Tibial nerve (tissue), 4 donors: Measurements from ENCODE around the gene TUT7. TPM values are rescaled to one million over a fixed set of nuclear protein-coding genes. Genes with fewer than 3 reads are reported as not detected.

Source experiments
- DNase-seq, 2 donors: peaks; one replicate each; pipeline ENCODE4 v3.0.0-alpha.2; 2019; ENCODE audit warnings: low spot score in 2 of 2
- H3K27ac ChIP-seq, 4 donors: fragments of 200-600 bp; sonication (generic) in 3 of 4; one replicate each; pipeline ENCODE4 v1.5.1; 2017 to 2019; ENCODE audit warnings: mild to moderate bottlenecking in 1 of 4
- H3K27me3 ChIP-seq, 2 donors: fragments of 200-600 bp; sonication (generic) in 1 of 2; one replicate each; pipeline versions ENCODE4 v1.5.1 to v1.6.0; 2017 to 2019
- H3K36me3 ChIP-seq, 3 donors: fragments of 200-600 bp; sonication (generic); one replicate each; pipeline ENCODE4 v1.5.1; 2018 to 2019
- H3K4me1 ChIP-seq, 4 donors: fragments of 200-600 bp; sonication (generic) in 3 of 4; one replicate each; pipeline ENCODE4 v1.5.1; 2017 to 2019
- H3K4me3 ChIP-seq, 4 donors: fragments of 200-600 bp; sonication (generic) in 3 of 4; one replicate each; pipeline ENCODE4 v1.5.1; 2017 to 2019; ENCODE audit warnings: mild to moderate bottlenecking in 1 of 4, moderate library complexity in 1 of 4
- H3K9me3 ChIP-seq, 4 donors: fragments of 200-600 bp; sonication (generic) in 3 of 4; one replicate each; pipeline ENCODE4 v1.5.1; 2017 to 2019
- EP300 ChIP-seq, 2 donors: sonication (generic); formaldehyde crosslinking; IDR thresholded peaks; one replicate each; pipeline ENCODE4 v1.6.1; 2017; ENCODE audit warnings: antibody characterized with exemption in 2 of 2, mild to moderate bottlenecking in 1 of 2
- POLR2A ChIP-seq, 2 donors: fragments of 450-650 bp; IDR thresholded peaks; one replicate each; pipeline ENCODE4 v1.6.1; 2017; ENCODE audit warnings: antibody characterized with exemption in 2 of 2, mild to moderate bottlenecking in 2 of 2, moderate library complexity in 2 of 2
- WGBS, 2 donors: methylation state at CpG; one replicate each; pipeline ENCODE4 v1.1.5; 2018; 5-methylcytosine and 5-hydroxymethylcytosine counted together
- total RNA-seq, 4 donors: library from RNA; depleted of rRNA; stranded (reverse); fragments of >200 nt; gene quantifications; one replicate each; pipeline ENCODE4 v1.1.0, GENCODE V29; 2016
- TF ChIP-seq, protein P1 (sequence below), 5 experiments: fragments of 200-600 bp in 3 of 5; fragments of 450-650 bp in 2 of 5; sonication (generic) in 3 of 5; IDR thresholded peaks; one replicate each; pipeline ENCODE4 v1.5.1; 2016 to 2019; ENCODE audit warnings: antibody characterized with exemption in 5 of 5, mild to moderate bottlenecking in 3 of 5, moderate library complexity in 2 of 5

Gene TUT7
- total RNA-seq, 4 donors from 2014 or later, result 25.7 to 49.6 (median 37.8) TPM

- no peak for DNase-seq
- H3K27me3 ChIP-seq, result no peaks in the 10 kb centered on the region
- no peak overlapping the region for H3K27ac ChIP-seq
- no peaks in the 10 kb centered on the region for H3K9me3 ChIP-seq
- H3K4me1 ChIP-seq, result peaks cover 0 to 4% (median 2%) of the 10 kb centered on the region in 4 donors
- no peak for TF ChIP-seq POLR2A (IDR thresholded peaks at IDR 0.05)
- TF ChIP-seq EP300 (IDR thresholded peaks at IDR 0.05), result no peak
- TF ChIP-seq, protein P1, sequence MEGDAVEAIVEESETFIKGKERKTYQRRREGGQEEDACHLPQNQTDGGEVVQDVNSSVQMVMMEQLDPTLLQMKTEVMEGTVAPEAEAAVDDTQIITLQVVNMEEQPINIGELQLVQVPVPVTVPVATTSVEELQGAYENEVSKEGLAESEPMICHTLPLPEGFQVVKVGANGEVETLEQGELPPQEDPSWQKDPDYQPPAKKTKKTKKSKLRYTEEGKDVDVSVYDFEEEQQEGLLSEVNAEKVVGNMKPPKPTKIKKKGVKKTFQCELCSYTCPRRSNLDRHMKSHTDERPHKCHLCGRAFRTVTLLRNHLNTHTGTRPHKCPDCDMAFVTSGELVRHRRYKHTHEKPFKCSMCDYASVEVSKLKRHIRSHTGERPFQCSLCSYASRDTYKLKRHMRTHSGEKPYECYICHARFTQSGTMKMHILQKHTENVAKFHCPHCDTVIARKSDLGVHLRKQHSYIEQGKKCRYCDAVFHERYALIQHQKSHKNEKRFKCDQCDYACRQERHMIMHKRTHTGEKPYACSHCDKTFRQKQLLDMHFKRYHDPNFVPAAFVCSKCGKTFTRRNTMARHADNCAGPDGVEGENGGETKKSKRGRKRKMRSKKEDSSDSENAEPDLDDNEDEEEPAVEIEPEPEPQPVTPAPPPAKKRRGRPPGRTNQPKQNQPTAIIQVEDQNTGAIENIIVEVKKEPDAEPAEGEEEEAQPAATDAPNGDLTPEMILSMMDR (IDR thresholded peaks at IDR 0.05), result no peak
- no peak overlapping the region for H3K4me3 ChIP-seq
- peaks cover 0 to 83% (median 12%) of the 10 kb centered on the region in 3 donors for H3K36me3 ChIP-seq
- 91 to 97% methylated on average over 6 of the region's 6 CpGs for WGBS, 2 donors
These were observed 90.3 kb downstream of the TUT7 start for GRCh38 chr9:86263876-86264275.

DNA sequence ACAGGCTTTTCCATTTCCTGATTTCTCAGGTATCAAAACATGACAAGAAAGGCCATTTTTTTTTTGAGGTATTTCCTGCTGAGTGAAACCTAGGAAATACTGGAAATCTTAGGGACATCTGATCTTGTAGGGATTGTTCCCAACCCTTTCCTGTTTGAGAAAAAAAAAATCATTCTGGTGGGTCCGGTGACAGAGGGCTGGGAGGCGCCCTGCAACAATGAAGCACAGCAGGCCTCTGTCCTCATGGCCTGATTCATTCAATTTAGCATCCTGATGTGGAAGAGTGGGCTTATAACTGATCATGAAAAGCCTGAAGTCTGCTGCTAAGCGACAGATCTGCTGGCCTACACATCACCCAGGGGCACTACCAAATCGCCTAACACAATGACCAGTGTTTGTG, 91.7 kb downstream of the TUT7 start:
- Histone ChIP-seq H3K27me3 (no peaks in the 10 kb centered on the region), H3K4me1 (peaks cover 0 to 4% (median 2%) of the 10 kb centered on the region in 4 donors), H3K36me3 (peaks cover 0 to 70% (median 7%) of the 10 kb centered on the region in 3 donors), H3K27ac (no peak overlapping the region), H3K9me3 (no peaks in the 10 kb centered on the region), H3K4me3 (no peak overlapping the region)
- WGBS, 2 donors, result 62 to 70% methylated on average over 4 of the region's 4 CpGs
- TF ChIP-seq EP300 (IDR thresholded peaks at IDR 0.05), result no peak
- no peak for TF ChIP-seq POLR2A (IDR thresholded peaks at IDR 0.05)
- TF ChIP-seq, protein P1 (IDR thresholded peaks at IDR 0.05), result no peak
- no peak for DNase-seq

GRCh38 chr9:86259557-86259956, 94.7 kb downstream of the TUT7 start, which contains the start of gene C9orf153:
Gene C9orf153 (minus strand): TSS chr9:86259657. CDS start chr9:86229603, 30,054 bp downstream.
- no peaks in the 10 kb centered on the region for H3K9me3 ChIP-seq
- no peaks in the 10 kb centered on the region for H3K4me1 ChIP-seq
- 88 to 94% methylated on average over 8 of the region's 8 CpGs for WGBS, 2 donors
- no peak for TF ChIP-seq EP300 (IDR thresholded peaks at IDR 0.05)
- TF ChIP-seq POLR2A (IDR thresholded peaks at IDR 0.05), result no peak
- TF ChIP-seq, protein P1 (IDR thresholded peaks at IDR 0.05), result no peak
- no peak for DNase-seq
- peaks cover 0 to 54% (median 7%) of the 10 kb centered on the region in 3 donors for H3K36me3 ChIP-seq
- H3K4me3 ChIP-seq, result no peak within 1 kb of the TSS
- no peaks in the 10 kb centered on the region for H3K27me3 ChIP-seq
- H3K27ac ChIP-seq, result no peak within 1 kb of the TSS

DNA sequence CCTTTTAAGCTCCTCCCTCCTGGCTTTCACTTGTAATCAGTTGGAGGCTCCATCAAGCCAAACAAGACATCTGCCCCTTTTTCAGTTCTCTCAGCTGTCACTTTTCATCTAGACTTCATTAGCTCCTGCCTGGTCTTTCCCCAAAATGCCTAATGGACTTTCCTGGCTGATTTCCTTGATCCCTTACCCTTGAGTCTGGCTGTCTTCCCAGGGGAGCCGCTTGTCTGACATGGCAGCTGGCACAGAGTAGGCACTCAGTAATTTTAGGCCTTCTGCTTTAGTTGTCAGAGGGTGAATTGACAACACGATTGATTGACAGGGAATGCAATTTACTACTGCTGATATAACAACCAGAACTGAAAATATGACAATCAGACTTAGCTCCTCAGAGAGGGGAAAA, 96.8 kb downstream of the TUT7 start:
- TF ChIP-seq POLR2A (IDR thresholded peaks at IDR 0.05) (no peak), EP300 (IDR thresholded peaks at IDR 0.05) (no peak)
- TF ChIP-seq, protein P1 (IDR thresholded peaks at IDR 0.05), result no peak
- peaks cover 0 to 6% (median 0%) of the 10 kb centered on the region in 4 donors for H3K9me3 ChIP-seq
- WGBS, 2 donors, result 81 to 89% methylated on average over 2 of the region's 2 CpGs
- H3K4me1 ChIP-seq, result no peaks in the 10 kb centered on the region
- H3K27me3 ChIP-seq, result no peaks in the 10 kb centered on the region
- H3K27ac ChIP-seq, result no peak overlapping the region
- no peak for DNase-seq
- H3K4me3 ChIP-seq, result no peak overlapping the region
- H3K36me3 ChIP-seq, result peaks cover 0 to 37% (median 0%) of the 10 kb centered on the region in 3 donors

GRCh38 chr9:86256653-86257052, 97.6 kb downstream of the TUT7 start:
- DNase-seq, result no peak
- no peaks in the 10 kb centered on the region for H3K4me1 ChIP-seq
- H3K27me3 ChIP-seq, result no peaks in the 10 kb centered on the region
- no peak overlapping the region for H3K4me3 ChIP-seq
- WGBS, 2 donors, result 84 to 90% methylated on average over 3 of the region's 3 CpGs
- TF ChIP-seq, protein P1 (IDR thresholded peaks at IDR 0.05), result no peak
- TF ChIP-seq EP300 (IDR thresholded peaks at IDR 0.05), result no peak
- TF ChIP-seq POLR2A (IDR thresholded peaks at IDR 0.05), result no peak
- no peak overlapping the region for H3K27ac ChIP-seq
- peaks cover 0 to 29% (median 0%) of the 10 kb centered on the region in 3 donors for H3K36me3 ChIP-seq
- H3K9me3 ChIP-seq, result peaks cover 0 to 6% (median 0%) of the 10 kb centered on the region in 4 donors
